Heart left ventricle (tissue), 16 donors: ENCODE measurements around the gene RAP2C. TPM values are rescaled to one million over a fixed set of nuclear protein-coding genes. Genes with fewer than 3 reads are reported as not detected.
A peak's percentile ranks its signal among the peaks of the same experiment; 100 is the strongest.

ENCODE experiments used
- ATAC-seq, 4 donors: fragments of 200-7000 bp; cut with Tn5 transposase; one replicate each; pipeline ENCODE4 v1.9.1; 2020 to 2022; ENCODE audit warnings: moderate library complexity in 4 of 4, mild to moderate bottlenecking in 3 of 4, moderate number of reproducible peaks in 1 of 4
- DNase-seq, 5 donors: peaks; one replicate each; pipeline ENCODE4 v3.0.0-alpha.2; 2020
- H3K27ac ChIP-seq, 12 donors: fragments of 200-600 bp; sonication (generic) in 4 of 12; one replicate each; pipeline versions ENCODE4 v1.5.0 to v1.8.0; 2016 to 2022; ENCODE audit warnings: mild to moderate bottlenecking in 2 of 12
- H3K27me3 ChIP-seq, 9 donors: fragments of 200-600 bp; sonication (generic) in 2 of 9; one replicate each; pipeline versions ENCODE4 v1.5.1 to v1.8.0; 2016 to 2022; ENCODE audit warnings: mild to moderate bottlenecking in 3 of 9
- H3K36me3 ChIP-seq, 9 donors: fragments of 200-600 bp; sonication (generic) in 2 of 9; one replicate each; pipeline versions ENCODE4 v1.5.0 to v1.8.0; 2018 to 2022; ENCODE audit warnings: mild to moderate bottlenecking in 2 of 9
- H3K4me1 ChIP-seq, 12 donors: fragments of 200-600 bp; sonication (generic) in 4 of 12; one replicate each; pipeline versions ENCODE4 v1.5.0 to v1.8.0; 2016 to 2022; ENCODE audit warnings: mild to moderate bottlenecking in 3 of 12
- H3K4me3 ChIP-seq, 12 donors: fragments of 200-600 bp; sonication (generic) in 4 of 12; one replicate each; pipeline versions ENCODE4 v1.5.0 to v1.8.0; 2017 to 2022; ENCODE audit warnings: mild to moderate bottlenecking in 9 of 12, moderate library complexity in 4 of 12
- H3K9me3 ChIP-seq, 12 donors: fragments of 200-600 bp; sonication (generic) in 4 of 12; one replicate each; pipeline versions ENCODE4 v1.5.0 to v1.8.0; 2016 to 2022; ENCODE audit warnings: mild to moderate bottlenecking in 1 of 12
- CTCF ChIP-seq, 12 donors: fragments of 200-600 bp; sonication (generic) in 4 of 12; IDR thresholded peaks; one replicate each; pipeline versions ENCODE4 v1.5.0 to v1.8.0; 2018 to 2022; ENCODE audit warnings: antibody characterized with exemption in 12 of 12, mild to moderate bottlenecking in 5 of 12
- POLR2A ChIP-seq, 2 donors: fragments of 450-650 bp; IDR thresholded peaks; one replicate each; pipeline ENCODE4 v1.6.1; 2017; ENCODE audit warnings: antibody characterized with exemption in 2 of 2, mild to moderate bottlenecking in 2 of 2, moderate library complexity in 2 of 2
- WGBS, 4 donors: extraction: QIAGEN DNeasy Blood & Tissue Kit in 2 of 4; methylation state at CpG; one replicate each; pipeline versions ENCODE4 v1.1.5 to v1.1.7; 2013 to 2018; 5-methylcytosine and 5-hydroxymethylcytosine counted together
- intact Hi-C, 10 donors: fragments of 100-400 bp; cut with DNase I; formaldehyde crosslinking; loops; one replicate each; pipeline versions ENCODE4 v1.11.1 to v1.14.2; 2022
- polyA plus RNA-seq, 2 donors: library from polyadenylated mRNA; stranded (reverse); fragments of 200-250 nt; gene quantifications; one replicate each; pipeline ENCODE4 v1.2.3, GENCODE V29; 2013
- total RNA-seq, 9 donors: library from RNA; depleted of rRNA in 2 of 9; stranded (reverse); fragments of >200 nt in 2 of 9; fragmentation: NEBNext Ultra II Directional in 3 of 9; extraction: Animal tissue kit (Norgen Biotek cat#: 25700) in 3 of 9; gene quantifications; one replicate each; pipeline versions ENCODE4 v1.1.0 to v1.2.4, GENCODE V29; 2016 to 2023
- donor health status: ischemic (EF 13 %, LVEDD 7.1; RV severe dilation, severe dysfunction).
- donor health status: healthy with polysubstance abuse.
- donor health status: DM: no; HTN: yes; CAD: no.
- donor health status: DM: no; HTN: no; CAD: no.
- donor health status: ischemic (EF 25% LVEDD 6.9; RV normal size, moderate dysfunction).
- donor health status: ischemic (EF 25% LVEDD 5.7; RV mildly dilated, moderate dysfunction).
- donor health status: healthy.
- donor health status: DM: yes; HTN: yes; CAD: no.
- donor health status: ischemic (EF 35%, LVEDD 5.7; RV mildly dilated, moderate dysfunction).
- donor health status: nonischemic (EF 11% LVEDD 7.7; RV severe dilation, severe dysfunction).
- donor health status: DM: yes; HTN: yes; CAD: no.
- donor health status: PGD.
- donor health status: ischemic (EF 29% LVEDD 5.4; RV normal size, mild dysfunction).
- donor health status: nonischemic (EF 23%, LVEDD 6.1; RV moderate dilation, normal function).

The RAP2C gene
- total and polyA plus RNA-seq, 11 donors: 8.2 to 23.6 (median 15.8) TPM

GRCh38 chrX:132209527-132209926 lies 9.7 kb downstream of the RAP2C start:
- TF ChIP-seq CTCF (IDR thresholded peaks at IDR 0.05): no peak
- no peak for TF ChIP-seq POLR2A (IDR thresholded peaks at IDR 0.05)
- intact Hi-C loops: no loop called here
- DNase-seq (no peak), ATAC-seq (peak in 1 of 4 donors; percentile 72)
- Histone ChIP-seq H3K4me1 (peaks cover 0 to 70% (median 20%) of the 10 kb centered on the region in 12 donors), H3K27me3 (peaks cover 0 to 4% (median 0%) of the 10 kb centered on the region in 9 donors), H3K9me3 (no peaks in the 10 kb centered on the region), H3K36me3 (peaks cover 0 to 38% (median 22%) of the 10 kb centered on the region in 9 donors), H3K27ac (no peak overlapping the region), H3K4me3 (no peak overlapping the region)

GRCh38 chrX:132208422-132208821 lies 10.8 kb downstream of the RAP2C start:
- TF ChIP-seq POLR2A (IDR thresholded peaks at IDR 0.05) (no peak), CTCF (IDR thresholded peaks at IDR 0.05) (no peak)
- WGBS, 4 donors: 81 to 100% (median 89%) methylated on average over 1 of the region's 1 CpG
- Histone ChIP-seq H3K27me3 (peaks cover 0 to 4% (median 0%) of the 10 kb centered on the region in 9 donors), H3K36me3 (peaks cover 0 to 31% (median 12%) of the 10 kb centered on the region in 9 donors), H3K4me1 (peaks cover 0 to 70% (median 19%) of the 10 kb centered on the region in 12 donors), H3K9me3 (no peaks in the 10 kb centered on the region), H3K27ac (no peak overlapping the region), H3K4me3 (no peak overlapping the region)
- intact Hi-C loops: no loop called here
- DNase-seq: no peak
- ATAC-seq: no peak

- Histone ChIP-seq H3K4me1 (peaks cover 0 to 70% (median 19%) of the 10 kb centered on the region in 12 donors), H3K4me3 (no peak overlapping the region), H3K36me3 (peaks cover 0 to 28% (median 8%) of the 10 kb centered on the region in 9 donors), H3K9me3 (no peaks in the 10 kb centered on the region), H3K27ac (no peak overlapping the region), H3K27me3 (peaks cover 0 to 4% (median 0%) of the 10 kb centered on the region in 9 donors)
- TF ChIP-seq CTCF (IDR thresholded peaks at IDR 0.05) (no peak), POLR2A (IDR thresholded peaks at IDR 0.05) (no peak)
- DNase-seq: no peak
- intact Hi-C loops: no loop called here
- 55 to 70% (median 67%) methylated on average over 2 of the region's 2 CpGs for WGBS, 4 donors
- ATAC-seq: no peak
Observed at GRCh38 chrX:132207996-132208395, 11.3 kb downstream of the RAP2C start.

- peaks cover 0 to 58% (median 17%) of the 10 kb centered on the region in 12 donors for H3K4me1 ChIP-seq
- WGBS, 4 donors: 36 to 57% (median 52%) methylated on average over 5 of the region's 5 CpGs
- no peaks in the 10 kb centered on the region for H3K9me3 ChIP-seq
Observed at GRCh38 chrX:132206259-132206658, 13.0 kb downstream of the RAP2C start.

More at GRCh38 chrX:132206259-132206658, 13.0 kb downstream of the RAP2C start:
- TF ChIP-seq CTCF (IDR thresholded peaks at IDR 0.05): no peak
- no peak for TF ChIP-seq POLR2A (IDR thresholded peaks at IDR 0.05)
- ATAC-seq: no peak
- H3K4me3 ChIP-seq: peak overlapping the region in 1 of 12 donors; percentile 4
- H3K27me3 ChIP-seq: peaks cover 0 to 4% (median 0%) of the 10 kb centered on the region in 9 donors
- intact Hi-C loops: no loop called here
- H3K27ac ChIP-seq: no peak overlapping the region
- H3K36me3 ChIP-seq: peaks cover 0 to 27% (median 0%) of the 10 kb centered on the region in 9 donors
- no peak for DNase-seq
